GM21526 (cell line): ENCODE data around the gene ADGRA3.
"Not testable (repeated sequence)": the region's sequence is repeated elsewhere in the genome, so short reads cannot be mapped to it uniquely, and the experiment has no call there.

ENCODE experiments used
- ATAC-seq: cut with Tn5 transposase; IDR thresholded peaks from one replicate; pipeline ENCODE4 v1.9.1; 2021; ENCODE audit warnings: moderate library complexity; ENCODE audit not compliant: unreplicated experiment, low FRiP score

The ADGRA3 gene

GRCh38 chr4:22483551-22483981 is 32.3 kb downstream of the ADGRA3 start:
- no peak for ATAC-seq

DNA sequence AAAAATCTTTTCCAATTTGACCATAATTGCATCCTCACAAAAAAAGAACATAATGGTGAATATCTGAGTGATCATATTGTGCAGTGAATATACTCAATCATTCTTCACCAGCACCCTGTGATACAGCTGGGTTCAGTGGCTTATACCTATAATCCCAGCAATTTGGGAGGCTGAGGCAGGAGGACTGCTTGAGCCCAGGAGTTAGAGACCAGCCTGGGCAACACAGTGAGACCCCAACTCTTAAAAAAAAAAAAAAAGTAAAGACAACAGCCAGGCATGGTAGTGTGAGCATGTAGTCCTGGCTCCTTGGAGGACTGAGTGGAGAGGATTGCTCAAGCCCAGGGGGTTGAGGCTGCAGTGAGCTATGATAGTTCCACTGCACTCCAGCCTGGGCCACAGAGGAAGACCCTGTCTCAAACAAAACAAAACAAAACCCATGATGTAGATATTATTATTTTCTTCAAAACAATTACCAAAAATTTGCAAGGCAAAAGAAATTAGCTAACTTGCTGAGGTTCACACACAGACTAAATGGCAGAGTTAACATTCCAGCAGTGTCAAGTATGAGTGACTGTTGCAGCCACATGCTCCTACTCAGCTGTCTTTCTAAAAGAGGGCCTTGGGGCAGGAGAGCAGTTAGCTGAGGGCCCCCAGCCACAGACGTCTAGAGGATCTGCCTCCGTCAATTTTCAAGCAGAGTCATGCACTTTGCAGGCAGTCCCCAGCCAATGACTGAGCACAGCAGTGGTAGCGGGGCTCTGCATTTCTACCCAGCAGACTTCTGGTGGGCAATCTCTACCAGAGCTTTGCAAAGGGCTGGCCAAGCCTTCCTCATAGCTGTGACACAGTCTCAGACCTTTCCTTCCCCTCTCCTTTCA is 33.4 kb downstream of the ADGRA3 start:
- no peak for ATAC-seq

DNA sequence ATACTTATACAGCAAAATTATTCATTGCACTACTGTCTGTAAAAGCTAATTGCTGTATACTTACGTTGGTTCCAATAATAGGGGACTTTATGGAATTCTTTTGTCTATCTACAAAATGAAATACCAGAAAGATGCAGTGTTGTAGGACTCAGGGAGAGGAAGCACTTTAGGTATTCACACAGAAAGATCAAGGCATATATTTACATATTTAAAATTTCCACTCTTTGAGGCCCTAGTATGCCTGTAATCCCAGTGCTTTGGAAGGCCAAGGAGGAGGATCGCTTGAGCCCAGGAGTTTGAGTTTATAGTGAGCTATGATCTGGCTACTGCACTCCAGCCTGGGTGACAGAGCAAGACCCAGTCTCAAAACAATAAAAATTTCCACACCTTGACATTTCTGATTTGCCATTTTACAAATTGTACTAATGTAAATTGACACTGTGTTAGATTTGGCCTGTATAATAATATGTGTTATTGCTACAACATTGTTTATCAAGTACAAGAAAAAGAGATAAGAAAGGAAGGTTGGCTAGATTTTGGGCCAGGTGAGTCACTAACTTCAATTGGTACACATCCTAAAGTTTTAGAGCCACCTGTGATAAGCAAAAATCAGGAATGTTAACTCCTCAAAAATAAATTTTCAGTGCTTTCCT is 35.1 kb downstream of the ADGRA3 start:
- ATAC-seq = no peak

GRCh38 chr4:22478426-22478825 is 37.4 kb downstream of the ADGRA3 start:
- no peak for ATAC-seq

GRCh38 chr4:22477813-22478182 is 38.1 kb downstream of the ADGRA3 start:
- no peak for ATAC-seq

- no peak for ATAC-seq
Observed at GRCh38 chr4:22477136-22477812, 38.6 kb downstream of the ADGRA3 start.

DNA sequence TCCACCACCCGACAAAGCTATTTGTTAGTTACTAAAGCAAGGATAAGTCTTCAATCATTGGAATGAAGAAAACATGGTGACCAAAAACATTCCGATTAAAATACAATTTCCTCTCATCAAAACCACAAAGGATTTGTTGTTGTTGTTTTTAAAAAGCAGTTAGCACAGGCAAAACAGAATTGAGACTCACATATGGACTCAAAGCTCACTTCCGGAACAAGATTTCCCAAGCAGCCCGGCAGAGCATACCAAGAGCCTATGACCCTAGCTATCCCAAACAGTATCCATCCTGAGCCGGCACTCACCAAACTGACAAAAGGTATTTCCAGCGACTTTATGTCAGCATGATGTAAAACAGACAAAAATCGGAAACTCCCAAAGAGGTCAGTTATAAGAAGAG is 39.9 kb downstream of the ADGRA3 start:
- ATAC-seq = no peak

GRCh38 chr4:22475311-22475646 is 40.6 kb downstream of the ADGRA3 start:
- ATAC-seq = not testable (repeated sequence)

- ATAC-seq = no peak
Observed at GRCh38 chr4:22474636-22475310, 41.1 kb downstream of the ADGRA3 start.

GRCh38 chr4:22473268-22473667 is 42.6 kb downstream of the ADGRA3 start:
- ATAC-seq = no peak

GRCh38 chr4:22471999-22472461 is 43.8 kb downstream of the ADGRA3 start:
- no peak for ATAC-seq

DNA sequence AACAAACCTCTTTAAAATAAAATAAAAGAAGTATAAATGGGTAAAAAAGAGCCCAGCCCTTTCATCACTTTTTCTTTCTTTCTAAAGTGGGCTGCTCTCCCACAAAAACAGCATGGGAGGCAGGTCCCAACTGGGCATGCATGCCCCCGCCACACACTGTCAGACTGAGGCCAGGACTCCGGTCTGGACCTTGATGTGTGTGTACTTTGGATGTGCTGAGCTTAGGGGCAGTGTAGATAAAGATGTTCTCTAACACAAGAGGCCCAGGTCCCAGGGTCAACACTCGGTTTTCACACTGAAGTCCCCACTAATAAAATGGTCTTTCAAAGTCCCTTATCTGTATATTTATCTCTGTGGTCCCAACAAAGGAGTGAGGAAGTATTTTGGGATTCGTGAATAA is 44.4 kb downstream of the ADGRA3 start:
- no peak for ATAC-seq

- no peak for ATAC-seq
Observed at GRCh38 chr4:22466581-22466980, 49.3 kb downstream of the ADGRA3 start.

GRCh38 chr4:22465996-22466395 is 49.9 kb downstream of the ADGRA3 start:
- ATAC-seq = no peak

DNA sequence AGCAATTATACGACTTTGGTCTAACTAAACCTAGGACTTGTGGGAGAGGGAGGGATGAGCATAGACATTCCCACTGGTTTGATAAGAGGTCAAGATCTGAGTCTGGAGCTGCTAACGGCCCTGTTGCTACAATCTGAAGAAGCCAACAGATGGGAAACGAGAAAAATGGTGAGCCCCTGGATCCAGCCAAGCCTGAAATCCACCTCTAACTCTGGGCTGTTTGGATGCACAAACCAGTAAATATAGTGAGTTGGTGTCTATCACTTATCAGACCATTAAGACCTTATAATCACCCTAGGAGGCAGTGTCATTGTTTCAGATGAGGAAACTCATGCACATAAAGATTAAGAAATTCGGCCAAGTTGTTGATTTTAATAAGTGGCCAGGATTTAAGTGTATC is 50.5 kb downstream of the ADGRA3 start:
- ATAC-seq = no peak

DNA sequence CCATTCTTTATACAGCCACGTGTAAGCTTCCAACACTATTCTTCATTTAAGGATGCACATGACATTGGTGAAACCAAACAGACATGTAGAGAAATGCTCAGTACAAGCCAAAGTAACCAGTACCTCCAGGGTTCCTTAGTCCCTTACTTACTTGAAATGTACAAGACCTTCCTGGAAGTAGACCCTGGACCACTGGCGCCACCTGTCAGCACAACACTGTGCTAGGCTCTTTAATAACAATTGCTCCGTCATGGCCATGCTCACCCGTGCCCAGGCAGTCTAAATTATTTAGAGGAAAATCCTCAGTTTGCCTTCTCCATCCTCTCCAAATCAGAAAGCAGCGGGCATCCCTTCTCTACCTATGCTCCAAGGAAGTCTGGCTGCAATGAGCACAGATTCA is 52.7 kb downstream of the ADGRA3 start:
- ATAC-seq = no peak

- ATAC-seq = no peak
Observed at GRCh38 chr4:22462688-22463087, 53.2 kb downstream of the ADGRA3 start.

- ATAC-seq = no peak
Observed at GRCh38 chr4:22460266-22460665, 55.6 kb downstream of the ADGRA3 start.

GRCh38 chr4:22458098-22458497 is 57.8 kb downstream of the ADGRA3 start:
- ATAC-seq = no peak

DNA sequence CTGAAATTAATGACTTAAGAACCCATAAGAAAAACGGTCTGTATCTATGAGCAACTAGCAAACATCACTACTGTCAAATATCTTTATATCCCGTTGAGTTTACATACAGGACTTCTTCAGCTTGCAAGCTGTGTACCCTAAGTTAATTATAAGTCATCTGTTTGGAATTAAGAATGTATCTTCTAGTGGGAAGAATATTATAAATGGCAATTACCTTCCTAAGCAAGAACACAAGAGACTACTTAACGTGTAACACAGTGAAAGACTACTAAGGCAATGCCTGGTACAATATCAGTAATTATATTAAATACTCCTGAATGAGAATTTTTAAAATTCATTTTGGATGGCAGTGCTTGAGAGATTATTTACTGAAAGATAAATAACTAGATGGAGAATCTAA is 58.5 kb downstream of the ADGRA3 start:
- ATAC-seq = no peak

- no peak for ATAC-seq
Observed at GRCh38 chr4:22456291-22456690, 59.6 kb downstream of the ADGRA3 start.
